GM12875 (cell line): ENCODE results near the gene SLC9A5.

ENCODE experiments used
- H3K4me3 ChIP-seq: one replicate; pipeline ENCODE4 v1.5.1; 2011; ENCODE audit warnings: low read depth, low read length, control low read depth
- CTCF ChIP-seq: IDR thresholded peaks from 2 replicates; pipeline ENCODE4 v1.5.1; 2011; ENCODE audit warnings: low read depth, mild to moderate bottlenecking, control low read depth, inconsistent platforms, low read length, moderate library complexity, borderline replicate concordance; ENCODE audit not compliant: insufficient read depth

The SLC9A5 gene

DNA sequence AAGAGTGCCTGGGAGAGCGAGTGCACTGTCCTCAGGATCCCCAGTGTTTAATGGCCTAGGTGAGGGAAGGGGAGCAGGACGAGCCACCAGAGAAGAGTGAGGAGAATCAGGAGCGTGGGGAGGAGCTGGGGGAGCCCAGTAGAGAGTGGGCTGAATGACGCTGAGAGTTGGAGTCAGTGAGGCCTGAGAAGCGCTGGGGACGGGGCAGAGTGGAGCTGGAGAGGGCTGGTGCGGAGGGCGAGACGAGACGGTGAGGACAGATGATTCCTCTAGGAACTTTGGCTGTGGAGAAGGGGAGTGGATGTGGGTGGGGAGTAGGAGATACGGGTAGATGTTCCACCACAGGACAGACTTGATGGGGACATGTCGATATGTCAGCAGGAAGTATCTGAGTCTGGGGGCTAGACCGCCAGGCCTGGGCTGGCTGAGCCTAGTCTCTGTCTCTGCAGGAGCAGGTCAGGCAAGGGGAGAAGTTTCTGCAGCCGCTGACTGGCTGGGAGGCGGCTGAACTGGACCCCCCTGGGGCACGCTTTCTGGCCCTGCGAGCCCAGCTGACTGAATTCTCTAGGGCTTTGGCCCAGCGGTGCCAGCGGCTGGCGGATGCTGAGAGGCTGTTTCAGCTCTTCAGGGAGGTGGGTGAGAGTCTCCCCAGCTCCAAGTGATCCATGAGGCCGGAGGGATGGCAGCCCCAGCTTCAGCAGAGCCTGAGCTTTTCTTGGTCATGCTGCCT, 35.2 kb downstream of the SLC9A5 start:
- no peak overlapping the region for H3K4me3 ChIP-seq
- TF ChIP-seq CTCF: no peak

GRCh38 chr16:67284699-67285646, 36.2 kb downstream of the SLC9A5 start:
- no peak for TF ChIP-seq CTCF
- H3K4me3 ChIP-seq: no peak overlapping the region

DNA sequence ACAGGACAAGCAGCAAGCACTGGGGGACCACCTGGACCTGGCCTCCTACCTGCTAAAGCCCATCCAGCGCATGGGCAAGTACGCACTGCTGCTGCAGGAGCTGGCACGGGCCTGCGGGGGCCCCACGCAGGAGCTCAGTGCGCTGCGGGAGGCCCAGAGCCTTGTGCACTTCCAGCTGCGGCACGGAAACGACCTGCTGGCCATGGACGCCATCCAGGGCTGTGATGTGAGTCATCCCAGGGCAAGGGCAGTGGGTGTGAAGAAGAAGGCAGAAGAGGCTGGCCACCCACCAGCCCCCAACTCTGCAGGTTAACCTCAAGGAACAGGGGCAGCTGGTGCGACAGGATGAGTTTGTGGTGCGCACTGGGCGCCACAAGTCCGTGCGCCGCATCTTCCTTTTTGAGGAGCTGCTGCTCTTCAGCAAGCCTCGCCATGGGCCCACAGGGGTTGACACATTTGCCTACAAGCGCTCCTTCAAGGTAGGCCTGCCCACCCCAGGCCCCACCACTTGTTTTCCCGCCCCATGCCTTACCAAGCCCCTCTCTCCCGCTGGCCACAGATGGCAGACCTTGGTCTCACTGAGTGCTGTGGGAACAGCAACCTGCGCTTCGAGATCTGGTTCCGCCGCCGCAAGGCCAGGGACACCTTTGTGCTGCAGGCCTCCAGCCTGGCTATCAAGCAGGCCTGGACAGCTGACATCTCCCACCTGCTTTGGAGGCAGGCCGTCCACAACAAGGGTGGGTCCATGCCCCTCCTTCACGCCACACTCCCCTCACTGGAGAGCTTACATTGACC, 37.9 kb downstream of the SLC9A5 start:
- no peak for TF ChIP-seq CTCF
- H3K4me3 ChIP-seq: no peak overlapping the region

DNA sequence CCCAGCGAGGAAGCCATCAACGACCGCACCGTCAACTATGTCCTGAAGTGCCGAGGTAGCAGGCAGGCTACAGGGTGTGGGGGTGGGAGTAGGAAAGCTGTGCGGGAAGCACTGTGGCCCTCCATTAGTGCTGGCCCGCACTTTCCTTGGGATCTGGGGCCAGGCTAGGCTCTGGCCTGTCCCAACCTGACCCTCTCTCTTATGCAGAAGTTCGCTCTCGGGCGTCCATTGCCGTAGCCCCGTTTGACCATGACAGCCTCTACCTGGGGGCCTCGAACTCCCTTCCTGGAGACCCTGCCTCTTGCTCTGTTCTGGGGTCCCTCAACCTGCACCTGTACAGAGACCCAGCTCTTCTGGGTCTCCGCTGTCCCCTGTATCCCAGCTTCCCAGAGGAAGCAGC, 39.2 kb downstream of the SLC9A5 start:
- TF ChIP-seq CTCF: no peak
- H3K4me3 ChIP-seq: no peak overlapping the region

GRCh38 chr16:67291461-67291860, 42.7 kb downstream of the SLC9A5 start:
- no peak overlapping the region for H3K4me3 ChIP-seq
- TF ChIP-seq CTCF: no peak

DNA sequence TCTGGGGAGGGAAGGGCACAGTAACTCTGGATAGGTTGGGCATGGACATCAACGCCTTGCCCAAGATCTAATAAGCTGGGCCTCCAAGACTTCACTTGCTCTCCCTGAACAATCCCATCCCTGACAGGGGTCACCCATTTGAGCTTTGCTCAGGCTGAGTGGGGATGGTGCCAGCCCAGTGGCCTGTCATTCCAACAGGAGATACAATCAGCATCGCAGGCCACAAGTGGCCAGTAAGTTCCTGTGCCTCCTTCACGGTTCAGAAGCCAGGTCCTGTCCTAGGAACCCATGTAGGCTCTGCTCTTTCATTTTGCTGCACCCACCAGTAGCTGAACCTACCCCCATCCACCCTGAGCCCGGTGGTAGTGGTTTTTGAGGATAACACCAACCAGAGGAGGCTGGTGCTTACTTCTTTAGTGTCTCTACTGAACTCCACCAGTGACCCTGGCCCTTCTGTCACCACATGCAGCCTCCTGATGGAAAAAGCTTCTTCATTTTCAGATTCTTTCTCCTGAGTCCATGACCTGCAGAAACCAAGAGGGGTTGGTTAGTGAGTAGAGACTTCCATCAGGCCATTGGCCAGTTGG, 45.5 kb downstream of the SLC9A5 start:
- TF ChIP-seq CTCF: no peak

More for the DNA sequence above, 45.5 kb downstream of the SLC9A5 start:
- H3K4me3 ChIP-seq: no peak overlapping the region
